ENCODE measurements around the gene PTPN14. TPM values are rescaled to one million over a fixed set of nuclear protein-coding genes. Genes with fewer than 3 reads are reported as not detected.

PTPN14 gene
- total RNA-seq, 1 experiment from 2014 or later, result 209 TPM

- no TSS peak for BruUV-seq (replicated peaks)
- ATAC-seq, result no peak
- in situ Hi-C loops (cut with HindIII; ENCODE audit: low pct_unique_long_range_greater_than_20kb, low sequenced_read_pairs) (no loop called here), intact Hi-C loops (cut with micrococcal nuclease; ENCODE audit: unreplicated experiment) (no loop called here)
- no peak for DNase-seq (ENCODE audit: low read depth, low spot score)
- peak overlapping the region; percentile 6; the same call in 1 of the 2 replicates for H3K27ac ChIP-seq (ENCODE audit: low read length)
- no peaks in the 10 kb centered on the region for H3K27me3 ChIP-seq (ENCODE audit: control insufficient read depth, insufficient read depth, low read length)
- TF ChIP-seq, protein P1, sequence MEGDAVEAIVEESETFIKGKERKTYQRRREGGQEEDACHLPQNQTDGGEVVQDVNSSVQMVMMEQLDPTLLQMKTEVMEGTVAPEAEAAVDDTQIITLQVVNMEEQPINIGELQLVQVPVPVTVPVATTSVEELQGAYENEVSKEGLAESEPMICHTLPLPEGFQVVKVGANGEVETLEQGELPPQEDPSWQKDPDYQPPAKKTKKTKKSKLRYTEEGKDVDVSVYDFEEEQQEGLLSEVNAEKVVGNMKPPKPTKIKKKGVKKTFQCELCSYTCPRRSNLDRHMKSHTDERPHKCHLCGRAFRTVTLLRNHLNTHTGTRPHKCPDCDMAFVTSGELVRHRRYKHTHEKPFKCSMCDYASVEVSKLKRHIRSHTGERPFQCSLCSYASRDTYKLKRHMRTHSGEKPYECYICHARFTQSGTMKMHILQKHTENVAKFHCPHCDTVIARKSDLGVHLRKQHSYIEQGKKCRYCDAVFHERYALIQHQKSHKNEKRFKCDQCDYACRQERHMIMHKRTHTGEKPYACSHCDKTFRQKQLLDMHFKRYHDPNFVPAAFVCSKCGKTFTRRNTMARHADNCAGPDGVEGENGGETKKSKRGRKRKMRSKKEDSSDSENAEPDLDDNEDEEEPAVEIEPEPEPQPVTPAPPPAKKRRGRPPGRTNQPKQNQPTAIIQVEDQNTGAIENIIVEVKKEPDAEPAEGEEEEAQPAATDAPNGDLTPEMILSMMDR (IDR thresholded peaks at IDR 0.05), result no peak
- no peak for TF ChIP-seq SIN3A (IDR thresholded peaks at IDR 0.05; ENCODE audit: borderline replicate concordance, insufficient read depth, low read depth, low read length)
- TF ChIP-seq POLR2AphosphoS5 (IDR thresholded peaks at IDR 0.05; ENCODE audit: low read depth, low read length), result no peak
- no peak for TF ChIP-seq REST (IDR thresholded peaks at IDR 0.05; ENCODE audit: insufficient read depth in 1 of 2, low read depth in 2 of 2, low read length in 1 of 2)
- TF ChIP-seq TCF7L2 (IDR thresholded peaks at IDR 0.05; ENCODE audit: low read depth, low read length), result no peak
- ChIA-PET CTCF (no interaction called here), POLR2A (no interaction called here)
- H3K36me3 ChIP-seq (ENCODE audit: control insufficient read depth, insufficient read depth, low read length), result peaks cover 56% of the 10 kb centered on the region
- no peaks in the 10 kb centered on the region for H3K9me3 ChIP-seq (ENCODE audit: control insufficient read depth, insufficient read depth, low read depth, low read length)
- no peak overlapping the region for H3K4me3 ChIP-seq (ENCODE audit: low read depth in 2 of 2, low read length in 2 of 2)
- peaks cover 30% of the 10 kb centered on the region for H3K4me1 ChIP-seq (ENCODE audit: control insufficient read depth, insufficient read depth, low read length)
These were observed 172.0 kb downstream of the PTPN14 start for GRCh38 chr1:214379236-214379970.

DNA sequence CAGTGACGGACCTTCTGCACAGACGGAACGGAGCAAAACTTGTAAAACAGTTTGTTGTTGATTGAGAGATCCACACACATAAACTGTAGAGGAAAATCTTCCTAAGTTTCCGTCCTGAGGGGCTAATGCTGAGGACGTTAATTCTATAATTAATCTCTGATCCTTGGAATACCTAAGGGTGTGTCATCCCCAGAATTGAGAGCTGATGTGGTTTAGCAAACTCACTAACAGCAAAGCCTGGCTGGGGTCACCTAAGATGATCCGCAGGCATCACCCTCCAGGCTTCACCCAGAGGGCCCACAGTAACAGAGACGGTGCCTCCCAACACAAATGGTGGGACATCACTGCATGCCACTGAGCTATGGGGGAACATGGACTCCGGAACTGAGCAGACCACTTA, 172.9 kb downstream of the PTPN14 start:
- Histone ChIP-seq H3K27ac (ENCODE audit: low read length) (peak overlapping the region; percentile 41; the same call in 1 of the 2 replicates), H3K4me3 (ENCODE audit: low read depth in 2 of 2, low read length in 2 of 2) (no peak overlapping the region), H3K36me3 (ENCODE audit: control insufficient read depth, insufficient read depth, low read length) (peaks cover 58% of the 10 kb centered on the region), H3K27me3 (ENCODE audit: control insufficient read depth, insufficient read depth, low read length) (no peaks in the 10 kb centered on the region), H3K9me3 (ENCODE audit: control insufficient read depth, insufficient read depth, low read depth, low read length) (no peaks in the 10 kb centered on the region), H3K4me1 (ENCODE audit: control insufficient read depth, insufficient read depth, low read length) (peaks cover 30% of the 10 kb centered on the region)
- in situ Hi-C loops (cut with HindIII; ENCODE audit: low pct_unique_long_range_greater_than_20kb, low sequenced_read_pairs) (no loop called here), intact Hi-C loops (cut with micrococcal nuclease; ENCODE audit: unreplicated experiment) (no loop called here)
- no peak for ATAC-seq
- no TSS peak for BruUV-seq (replicated peaks)
- ChIA-PET POLR2A (no interaction called here), CTCF (no interaction called here)
- TF ChIP-seq, protein P1 (IDR thresholded peaks at IDR 0.05), result no peak
- TF ChIP-seq TCF7L2 (IDR thresholded peaks at IDR 0.05; ENCODE audit: low read depth, low read length) (no peak), SIN3A (IDR thresholded peaks at IDR 0.05; ENCODE audit: borderline replicate concordance, insufficient read depth, low read depth, low read length) (no peak), POLR2AphosphoS5 (IDR thresholded peaks at IDR 0.05; ENCODE audit: low read depth, low read length) (no peak), REST (IDR thresholded peaks at IDR 0.05; ENCODE audit: insufficient read depth in 1 of 2, low read depth in 2 of 2, low read length in 1 of 2) (no peak)
- DNase-seq (ENCODE audit: low read depth, low spot score), result no peak

Measured in Panc1 (cell line).